ENCODE measurements around the gene FTO. TPM values are rescaled to one million over a fixed set of nuclear protein-coding genes. Genes with fewer than 3 reads are reported as not detected.

The FTO gene
- total RNA-seq, 1 experiment from 2014 or later = 57.4 TPM

DNA sequence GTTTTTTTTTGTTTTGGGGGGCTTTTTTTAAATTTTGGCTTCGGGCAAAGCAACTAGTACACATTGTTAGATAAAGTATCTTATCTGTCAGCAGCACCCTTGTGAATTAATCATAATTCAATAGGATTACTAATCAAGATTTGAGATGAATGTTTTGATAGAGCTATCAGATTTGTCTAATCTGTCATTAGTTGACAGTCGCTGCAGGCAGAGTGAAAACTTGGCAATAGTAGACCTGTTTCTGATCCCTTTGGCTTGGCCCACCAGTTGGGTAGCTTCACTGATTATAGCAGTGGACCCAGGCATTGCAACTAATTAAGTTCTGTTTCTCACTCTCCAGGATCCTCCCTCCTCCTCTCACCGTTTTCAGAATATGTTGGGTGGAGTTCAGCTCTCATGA, 324.0 kb downstream of the FTO start:
- H3K27me3 Mint-ChIP-seq (ENCODE audit: low read depth) = no peaks in the 10 kb centered on the region; the same call in 1 of the 2 replicates
- TF ChIP-seq, protein P1, sequence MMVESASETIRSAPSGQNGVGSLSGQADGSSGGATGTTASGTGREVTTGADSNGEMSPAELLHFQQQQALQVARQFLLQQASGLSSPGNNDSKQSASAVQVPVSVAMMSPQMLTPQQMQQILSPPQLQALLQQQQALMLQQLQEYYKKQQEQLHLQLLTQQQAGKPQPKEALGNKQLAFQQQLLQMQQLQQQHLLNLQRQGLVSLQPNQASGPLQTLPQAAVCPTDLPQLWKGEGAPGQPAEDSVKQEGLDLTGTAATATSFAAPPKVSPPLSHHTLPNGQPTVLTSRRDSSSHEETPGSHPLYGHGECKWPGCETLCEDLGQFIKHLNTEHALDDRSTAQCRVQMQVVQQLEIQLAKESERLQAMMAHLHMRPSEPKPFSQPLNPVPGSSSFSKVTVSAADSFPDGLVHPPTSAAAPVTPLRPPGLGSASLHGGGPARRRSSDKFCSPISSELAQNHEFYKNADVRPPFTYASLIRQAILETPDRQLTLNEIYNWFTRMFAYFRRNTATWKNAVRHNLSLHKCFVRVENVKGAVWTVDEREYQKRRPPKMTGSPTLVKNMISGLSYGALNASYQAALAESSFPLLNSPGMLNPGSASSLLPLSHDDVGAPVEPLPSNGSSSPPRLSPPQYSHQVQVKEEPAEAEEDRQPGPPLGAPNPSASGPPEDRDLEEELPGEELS (CRISPR knock-in tag; IDR thresholded peaks at IDR 0.05) = no peak
- TF ChIP-seq ZNF416 (CRISPR knock-in tag; IDR thresholded peaks at IDR 0.05) (no peak), SMAD4 (CRISPR knock-in tag; IDR thresholded peaks at IDR 0.05) (no peak), ESRRA (CRISPR knock-in tag; IDR thresholded peaks at IDR 0.05; ENCODE audit: borderline replicate concordance) (no peak), JUN (CRISPR knock-in tag; IDR thresholded peaks at IDR 0.05) (no peak), EMX1 (CRISPR knock-in tag; IDR thresholded peaks at IDR 0.05) (no peak), NFE2L1 (CRISPR knock-in tag; IDR thresholded peaks at IDR 0.05) (no peak), OVOL2 (CRISPR knock-in tag; IDR thresholded peaks at IDR 0.05; ENCODE audit: borderline replicate concordance) (no peak)
- TF ChIP-seq, protein P2, sequence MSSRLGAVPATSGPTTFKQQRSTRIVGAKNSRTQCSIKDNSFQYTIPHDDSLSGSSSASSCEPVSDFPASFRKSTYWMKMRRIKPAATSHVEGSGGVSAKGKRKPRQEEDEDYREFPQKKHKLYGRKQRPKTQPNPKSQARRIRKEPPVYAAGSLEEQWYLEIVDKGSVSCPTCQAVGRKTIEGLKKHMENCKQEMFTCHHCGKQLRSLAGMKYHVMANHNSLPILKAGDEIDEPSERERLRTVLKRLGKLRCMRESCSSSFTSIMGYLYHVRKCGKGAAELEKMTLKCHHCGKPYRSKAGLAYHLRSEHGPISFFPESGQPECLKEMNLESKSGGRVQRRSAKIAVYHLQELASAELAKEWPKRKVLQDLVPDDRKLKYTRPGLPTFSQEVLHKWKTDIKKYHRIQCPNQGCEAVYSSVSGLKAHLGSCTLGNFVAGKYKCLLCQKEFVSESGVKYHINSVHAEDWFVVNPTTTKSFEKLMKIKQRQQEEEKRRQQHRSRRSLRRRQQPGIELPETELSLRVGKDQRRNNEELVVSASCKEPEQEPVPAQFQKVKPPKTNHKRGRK (CRISPR knock-in tag; IDR thresholded peaks at IDR 0.05; ENCODE audit: borderline replicate concordance) = no peak
- TF ChIP-seq, protein P3, sequence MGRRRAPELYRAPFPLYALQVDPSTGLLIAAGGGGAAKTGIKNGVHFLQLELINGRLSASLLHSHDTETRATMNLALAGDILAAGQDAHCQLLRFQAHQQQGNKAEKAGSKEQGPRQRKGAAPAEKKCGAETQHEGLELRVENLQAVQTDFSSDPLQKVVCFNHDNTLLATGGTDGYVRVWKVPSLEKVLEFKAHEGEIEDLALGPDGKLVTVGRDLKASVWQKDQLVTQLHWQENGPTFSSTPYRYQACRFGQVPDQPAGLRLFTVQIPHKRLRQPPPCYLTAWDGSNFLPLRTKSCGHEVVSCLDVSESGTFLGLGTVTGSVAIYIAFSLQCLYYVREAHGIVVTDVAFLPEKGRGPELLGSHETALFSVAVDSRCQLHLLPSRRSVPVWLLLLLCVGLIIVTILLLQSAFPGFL (CRISPR knock-in tag; IDR thresholded peaks at IDR 0.05; ENCODE audit: borderline replicate concordance) = no peak
- H3K4me3 Mint-ChIP-seq = no peak overlapping the region
- H3K27ac Mint-ChIP-seq = no peak overlapping the region
- ChIA-PET POLR2A (no interaction called here), CTCF (no interaction called here)
- peaks cover 21% of the 10 kb centered on the region for H3K36me3 Mint-ChIP-seq
- peaks cover 3% of the 10 kb centered on the region; the same call in 1 of the 2 replicates for H3K4me1 Mint-ChIP-seq
- ATAC-seq = no peak
- peaks cover 28% of the 10 kb centered on the region for H3K9me3 Mint-ChIP-seq
- no peak for DNase-seq (ENCODE audit: low spot score)

DNA sequence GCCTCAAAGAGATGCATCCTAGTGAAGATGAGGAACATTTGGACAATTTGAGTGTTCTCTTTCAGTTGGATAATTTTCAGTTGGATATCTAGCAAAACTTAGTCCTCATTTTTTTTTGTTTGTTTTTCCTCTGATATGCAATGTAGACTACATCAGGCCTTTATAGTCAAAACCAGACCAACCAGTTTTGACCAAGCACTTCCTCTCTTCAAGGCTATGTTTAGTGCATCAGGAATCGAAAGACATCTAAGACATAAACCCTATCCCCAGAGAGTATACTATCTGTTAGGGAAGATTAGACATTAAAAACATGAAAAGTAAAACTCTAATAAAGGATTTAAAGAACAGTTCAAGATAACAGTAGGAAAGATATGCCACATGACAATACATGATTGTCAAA, 326.5 kb downstream of the FTO start:
- peaks cover 24% of the 10 kb centered on the region for H3K9me3 Mint-ChIP-seq
- H3K4me1 Mint-ChIP-seq = peaks cover 3% of the 10 kb centered on the region; the same call in 1 of the 2 replicates
- DNase-seq (ENCODE audit: low spot score) = no peak
- TF ChIP-seq, protein P4, sequence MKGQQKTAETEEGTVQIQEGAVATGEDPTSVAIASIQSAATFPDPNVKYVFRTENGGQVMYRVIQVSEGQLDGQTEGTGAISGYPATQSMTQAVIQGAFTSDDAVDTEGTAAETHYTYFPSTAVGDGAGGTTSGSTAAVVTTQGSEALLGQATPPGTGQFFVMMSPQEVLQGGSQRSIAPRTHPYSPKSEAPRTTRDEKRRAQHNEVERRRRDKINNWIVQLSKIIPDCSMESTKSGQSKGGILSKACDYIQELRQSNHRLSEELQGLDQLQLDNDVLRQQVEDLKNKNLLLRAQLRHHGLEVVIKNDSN (CRISPR knock-in tag; IDR thresholded peaks at IDR 0.05) = no peak
- no peak for TF ChIP-seq ZNF317 (CRISPR knock-in tag; IDR thresholded peaks at IDR 0.05; ENCODE audit: borderline replicate concordance, low read depth)
- TF ChIP-seq, protein P5, sequence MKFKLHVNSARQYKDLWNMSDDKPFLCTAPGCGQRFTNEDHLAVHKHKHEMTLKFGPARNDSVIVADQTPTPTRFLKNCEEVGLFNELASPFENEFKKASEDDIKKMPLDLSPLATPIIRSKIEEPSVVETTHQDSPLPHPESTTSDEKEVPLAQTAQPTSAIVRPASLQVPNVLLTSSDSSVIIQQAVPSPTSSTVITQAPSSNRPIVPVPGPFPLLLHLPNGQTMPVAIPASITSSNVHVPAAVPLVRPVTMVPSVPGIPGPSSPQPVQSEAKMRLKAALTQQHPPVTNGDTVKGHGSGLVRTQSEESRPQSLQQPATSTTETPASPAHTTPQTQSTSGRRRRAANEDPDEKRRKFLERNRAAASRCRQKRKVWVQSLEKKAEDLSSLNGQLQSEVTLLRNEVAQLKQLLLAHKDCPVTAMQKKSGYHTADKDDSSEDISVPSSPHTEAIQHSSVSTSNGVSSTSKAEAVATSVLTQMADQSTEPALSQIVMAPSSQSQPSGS (CRISPR knock-in tag; IDR thresholded peaks at IDR 0.05; ENCODE audit: borderline replicate concordance, low read depth) = no peak
- TF ChIP-seq, protein P6, sequence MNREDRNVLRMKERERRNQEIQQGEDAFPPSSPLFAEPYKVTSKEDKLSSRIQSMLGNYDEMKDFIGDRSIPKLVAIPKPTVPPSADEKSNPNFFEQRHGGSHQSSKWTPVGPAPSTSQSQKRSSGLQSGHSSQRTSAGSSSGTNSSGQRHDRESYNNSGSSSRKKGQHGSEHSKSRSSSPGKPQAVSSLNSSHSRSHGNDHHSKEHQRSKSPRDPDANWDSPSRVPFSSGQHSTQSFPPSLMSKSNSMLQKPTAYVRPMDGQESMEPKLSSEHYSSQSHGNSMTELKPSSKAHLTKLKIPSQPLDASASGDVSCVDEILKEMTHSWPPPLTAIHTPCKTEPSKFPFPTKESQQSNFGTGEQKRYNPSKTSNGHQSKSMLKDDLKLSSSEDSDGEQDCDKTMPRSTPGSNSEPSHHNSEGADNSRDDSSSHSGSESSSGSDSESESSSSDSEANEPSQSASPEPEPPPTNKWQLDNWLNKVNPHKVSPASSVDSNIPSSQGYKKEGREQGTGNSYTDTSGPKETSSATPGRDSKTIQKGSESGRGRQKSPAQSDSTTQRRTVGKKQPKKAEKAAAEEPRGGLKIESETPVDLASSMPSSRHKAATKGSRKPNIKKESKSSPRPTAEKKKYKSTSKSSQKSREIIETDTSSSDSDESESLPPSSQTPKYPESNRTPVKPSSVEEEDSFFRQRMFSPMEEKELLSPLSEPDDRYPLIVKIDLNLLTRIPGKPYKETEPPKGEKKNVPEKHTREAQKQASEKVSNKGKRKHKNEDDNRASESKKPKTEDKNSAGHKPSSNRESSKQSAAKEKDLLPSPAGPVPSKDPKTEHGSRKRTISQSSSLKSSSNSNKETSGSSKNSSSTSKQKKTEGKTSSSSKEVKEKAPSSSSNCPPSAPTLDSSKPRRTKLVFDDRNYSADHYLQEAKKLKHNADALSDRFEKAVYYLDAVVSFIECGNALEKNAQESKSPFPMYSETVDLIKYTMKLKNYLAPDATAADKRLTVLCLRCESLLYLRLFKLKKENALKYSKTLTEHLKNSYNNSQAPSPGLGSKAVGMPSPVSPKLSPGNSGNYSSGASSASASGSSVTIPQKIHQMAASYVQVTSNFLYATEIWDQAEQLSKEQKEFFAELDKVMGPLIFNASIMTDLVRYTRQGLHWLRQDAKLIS (CRISPR knock-in tag; IDR thresholded peaks at IDR 0.05; ENCODE audit: borderline replicate concordance) = no peak
- no peak for TF ChIP-seq NR2C2 (CRISPR knock-in tag; IDR thresholded peaks at IDR 0.05)
- no peak overlapping the region for H3K4me3 Mint-ChIP-seq
- no peak for ATAC-seq
- H3K36me3 Mint-ChIP-seq = peaks cover 21% of the 10 kb centered on the region
- no peak overlapping the region for H3K27ac Mint-ChIP-seq
- H3K27me3 Mint-ChIP-seq (ENCODE audit: low read depth) = no peaks in the 10 kb centered on the region; the same call in 1 of the 2 replicates
- CTCF ChIA-PET = no interaction called here
- POLR2A ChIA-PET = no interaction called here
